ENCODE results near the gene KCNJ6.

DNA sequence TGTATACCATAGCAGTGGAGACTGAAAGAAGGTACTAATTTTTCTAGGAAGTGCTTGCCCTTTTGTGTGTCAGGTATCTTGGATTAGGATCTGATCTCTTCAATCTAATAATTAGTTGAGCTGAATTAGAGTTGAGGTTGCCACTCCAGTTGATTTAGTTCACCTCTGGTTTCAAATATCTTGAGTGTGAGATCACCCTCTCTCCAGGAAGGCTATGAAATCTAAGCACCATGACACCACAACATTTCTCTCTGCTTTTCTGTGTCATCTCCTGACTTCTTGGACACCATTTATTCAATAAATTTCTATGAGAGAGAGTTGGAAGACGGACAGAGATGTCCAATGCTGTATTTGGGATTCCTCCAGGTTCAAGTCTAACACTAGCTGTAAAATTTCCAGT, 336.9 kb downstream of the KCNJ6 start:
- TF ChIP-seq POLR2A (IDR thresholded peaks at IDR 0.05; ENCODE audit: low read length) (no peak), GATA1 (IDR thresholded peaks at IDR 0.05; ENCODE audit: low read depth, low read length) (no peak)

Data from erythroblast (primary cell).